Measurements from ENCODE around the gene C14orf119. TPM values are rescaled to one million over a fixed set of nuclear protein-coding genes. Genes with fewer than 3 reads are reported as not detected.

C14orf119 gene
- total RNA-seq, 6 experiments from 2014 or later = 10.7 to 22.6 (median 14.1) TPM

- Histone ChIP-seq H3K36me3 (peaks cover 21 to 69% (median 42%) of the 10 kb centered on the region in 4 donors), H3K27ac (no peak overlapping the region), H3K4me3 (no peak overlapping the region), H3K4me1 (peaks cover 0 to 12% (median 3%) of the 10 kb centered on the region in 4 donors), H3K27me3 (no peaks in the 10 kb centered on the region), H3K9me3 (no peaks in the 10 kb centered on the region)
- intact Hi-C loops (cut with DNase I) = no loop called here
- WGBS (ENCODE audit: insufficient coverage, low coverage, low lambda C conversion rate, missing lambda C conversion rate) = 86% methylated on average over 19 of the region's 23 CpGs
- no peak for TF ChIP-seq POLR2A (IDR thresholded peaks at IDR 0.05)
- TF ChIP-seq, protein P1, sequence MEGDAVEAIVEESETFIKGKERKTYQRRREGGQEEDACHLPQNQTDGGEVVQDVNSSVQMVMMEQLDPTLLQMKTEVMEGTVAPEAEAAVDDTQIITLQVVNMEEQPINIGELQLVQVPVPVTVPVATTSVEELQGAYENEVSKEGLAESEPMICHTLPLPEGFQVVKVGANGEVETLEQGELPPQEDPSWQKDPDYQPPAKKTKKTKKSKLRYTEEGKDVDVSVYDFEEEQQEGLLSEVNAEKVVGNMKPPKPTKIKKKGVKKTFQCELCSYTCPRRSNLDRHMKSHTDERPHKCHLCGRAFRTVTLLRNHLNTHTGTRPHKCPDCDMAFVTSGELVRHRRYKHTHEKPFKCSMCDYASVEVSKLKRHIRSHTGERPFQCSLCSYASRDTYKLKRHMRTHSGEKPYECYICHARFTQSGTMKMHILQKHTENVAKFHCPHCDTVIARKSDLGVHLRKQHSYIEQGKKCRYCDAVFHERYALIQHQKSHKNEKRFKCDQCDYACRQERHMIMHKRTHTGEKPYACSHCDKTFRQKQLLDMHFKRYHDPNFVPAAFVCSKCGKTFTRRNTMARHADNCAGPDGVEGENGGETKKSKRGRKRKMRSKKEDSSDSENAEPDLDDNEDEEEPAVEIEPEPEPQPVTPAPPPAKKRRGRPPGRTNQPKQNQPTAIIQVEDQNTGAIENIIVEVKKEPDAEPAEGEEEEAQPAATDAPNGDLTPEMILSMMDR (IDR thresholded peaks at IDR 0.05) = no peak
- DNase-seq (no peak), ATAC-seq (no peak)
Measured at GRCh38 chr14:23066855-23067744, 28.2 kb upstream of the C14orf119 start.

GRCh38 chr14:23067847-23068788 lies 27.2 kb upstream of the C14orf119 start:
- Histone ChIP-seq H3K9me3 (no peaks in the 10 kb centered on the region), H3K27me3 (no peaks in the 10 kb centered on the region), H3K4me1 (peaks cover 0 to 10% (median 5%) of the 10 kb centered on the region in 4 donors), H3K27ac (no peak overlapping the region), H3K4me3 (no peak overlapping the region), H3K36me3 (peaks cover 13 to 62% (median 39%) of the 10 kb centered on the region in 4 donors)
- TF ChIP-seq, protein P1 (IDR thresholded peaks at IDR 0.05) = no peak
- no peak for TF ChIP-seq POLR2A (IDR thresholded peaks at IDR 0.05)
- DNase-seq = no peak
- intact Hi-C loops (cut with DNase I) = no loop called here
- no peak for ATAC-seq
- 70% methylated on average over 9 of the region's 14 CpGs for WGBS (ENCODE audit: insufficient coverage, low coverage, low lambda C conversion rate, missing lambda C conversion rate)

DNA sequence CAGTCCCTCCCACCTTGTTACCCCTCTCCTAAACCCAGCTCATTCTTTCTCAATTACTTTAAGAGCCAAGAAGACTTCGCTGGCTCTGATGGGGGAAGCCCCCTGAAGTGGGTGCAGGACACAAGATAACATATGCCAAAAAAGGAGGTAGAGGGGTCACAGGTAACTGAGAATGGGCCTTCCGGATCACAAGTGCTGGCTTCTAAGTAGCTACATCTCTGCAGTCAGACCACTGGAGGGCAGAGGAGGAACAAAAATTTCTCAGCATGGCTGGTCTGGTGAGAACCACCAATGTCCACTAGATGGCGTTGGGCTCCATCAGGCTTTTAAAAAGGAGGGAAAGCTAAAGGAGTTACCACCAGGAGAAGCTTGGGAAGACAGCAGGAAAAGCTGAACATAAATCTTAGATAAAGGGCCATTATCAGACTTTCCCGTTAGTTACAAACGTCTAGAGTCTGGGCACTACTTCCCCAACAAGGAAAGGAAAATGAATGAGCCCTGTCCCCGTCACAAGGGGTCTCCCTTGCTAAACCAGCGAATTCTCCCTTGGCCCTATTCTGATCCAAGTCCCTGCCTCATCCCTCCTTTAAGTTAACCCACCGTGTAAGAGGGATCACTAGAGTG lies 26.4 kb upstream of the C14orf119 start:
- Histone ChIP-seq H3K9me3 (no peaks in the 10 kb centered on the region), H3K4me3 (no peak overlapping the region), H3K36me3 (peaks cover 6 to 62% (median 33%) of the 10 kb centered on the region in 4 donors), H3K27me3 (no peaks in the 10 kb centered on the region), H3K27ac (no peak overlapping the region), H3K4me1 (peaks cover 0 to 10% (median 5%) of the 10 kb centered on the region in 4 donors)
- DNase-seq (peak in 2 of 3 donors; percentile 57 to 79), ATAC-seq (peak; percentile 80 to 87 (median 83))
- intact Hi-C loops (cut with DNase I) = no loop called here
- TF ChIP-seq, protein P1 (IDR thresholded peaks at IDR 0.05) = peak; percentile 96 to 99 (median 98)
- no peak for TF ChIP-seq POLR2A (IDR thresholded peaks at IDR 0.05)
- WGBS (ENCODE audit: insufficient coverage, low coverage, low lambda C conversion rate, missing lambda C conversion rate) = 20% methylated on average over 7 of the region's 8 CpGs

DNA sequence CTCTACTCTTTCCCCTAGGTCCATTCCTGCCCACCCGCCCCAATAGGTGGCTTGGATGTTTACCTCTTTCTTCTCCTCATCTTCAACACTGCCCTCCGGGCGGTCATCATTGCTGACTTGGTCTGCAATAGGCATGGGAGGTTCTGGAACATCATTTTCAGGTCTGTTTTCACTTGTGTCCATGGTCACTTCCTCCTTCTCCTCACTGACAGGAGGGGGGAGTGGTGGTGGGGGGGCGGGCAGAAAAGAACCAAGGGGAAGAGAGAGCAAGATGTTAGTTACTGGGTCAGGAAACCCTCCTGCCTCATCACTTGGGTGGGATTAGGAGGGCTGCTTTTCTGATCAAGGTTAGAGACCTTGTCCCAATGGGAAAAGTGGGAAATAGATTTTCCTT lies 25.9 kb upstream of the C14orf119 start:
- DNase-seq (no peak), ATAC-seq (no peak)
- intact Hi-C loops (cut with DNase I) = no loop called here
- Histone ChIP-seq H3K9me3 (no peaks in the 10 kb centered on the region), H3K36me3 (peaks cover 6 to 60% (median 29%) of the 10 kb centered on the region in 4 donors), H3K27ac (no peak overlapping the region), H3K4me3 (no peak overlapping the region), H3K27me3 (no peaks in the 10 kb centered on the region), H3K4me1 (peaks cover 0 to 10% (median 5%) of the 10 kb centered on the region in 4 donors)
- no peak for TF ChIP-seq POLR2A (IDR thresholded peaks at IDR 0.05)
- TF ChIP-seq, protein P1 (IDR thresholded peaks at IDR 0.05) = no peak
- WGBS (ENCODE audit: insufficient coverage, low coverage, low lambda C conversion rate, missing lambda C conversion rate) = 58% methylated on average over 4 of the region's 4 CpGs
